Kidney tubule cell (primary cell): Measurements from ENCODE around the gene CCL13.

ENCODE experiments used
- DNase-seq: peaks from one replicate; pipeline ENCODE4 v3.0.0-alpha.2; 2018; ENCODE audit warnings: low spot score

CCL13 gene

GRCh38 chr17:34384822-34385605 lies 28.7 kb downstream of the CCL13 start:
- no peak for DNase-seq

GRCh38 chr17:34386343-34386696 lies 30.0 kb downstream of the CCL13 start:
- DNase-seq: no peak

- DNase-seq: no peak
These were observed 30.6 kb downstream of the CCL13 start for GRCh38 chr17:34386697-34387550.

- no peak for DNase-seq
These were observed 31.3 kb downstream of the CCL13 start for GRCh38 chr17:34387566-34387965.

GRCh38 chr17:34389126-34389750 lies 33.0 kb downstream of the CCL13 start:
- DNase-seq: no peak

- DNase-seq: no peak
These were observed 34.4 kb downstream of the CCL13 start for GRCh38 chr17:34390649-34391048.

- no peak for DNase-seq
These were observed 35.0 kb downstream of the CCL13 start for GRCh38 chr17:34391241-34391640.

GRCh38 chr17:34393401-34393800 lies 37.1 kb downstream of the CCL13 start:
- no peak for DNase-seq

GRCh38 chr17:34397265-34397664 lies 41.0 kb downstream of the CCL13 start:
- DNase-seq: no peak

- DNase-seq: no peak
These were observed 42.7 kb downstream of the CCL13 start for GRCh38 chr17:34398990-34399389.

- DNase-seq: no peak
These were observed 43.4 kb downstream of the CCL13 start for GRCh38 chr17:34399725-34400124.

- no peak for DNase-seq
These were observed 44.1 kb downstream of the CCL13 start for GRCh38 chr17:34400301-34400931.

- no peak for DNase-seq
These were observed 44.9 kb downstream of the CCL13 start for GRCh38 chr17:34401165-34401564.

- no peak for DNase-seq
These were observed 46.7 kb downstream of the CCL13 start for GRCh38 chr17:34403006-34403405.

- DNase-seq: no peak
These were observed 49.9 kb downstream of the CCL13 start for GRCh38 chr17:34406226-34406625.
